ENCODE measurements around the gene GOLGA6L9. TPM values are rescaled to one million over a fixed set of nuclear protein-coding genes. Genes with fewer than 3 reads are reported as not detected.
"Not testable (repeated sequence)": the region's sequence is repeated elsewhere in the genome, so short reads cannot be mapped to it uniquely, and the experiment has no call there.

GOLGA6L9 gene
- total RNA-seq (2014; rRNA removed; shearing (Covaris generic)) (0.76 and 1.1 TPM in 2 replicates), polyA plus RNA-seq (2016; fragmentation: Nextera tagmentation; extraction: Ambion mirVana) (0.44 and 0.65 TPM in 2 replicates)

DNA sequence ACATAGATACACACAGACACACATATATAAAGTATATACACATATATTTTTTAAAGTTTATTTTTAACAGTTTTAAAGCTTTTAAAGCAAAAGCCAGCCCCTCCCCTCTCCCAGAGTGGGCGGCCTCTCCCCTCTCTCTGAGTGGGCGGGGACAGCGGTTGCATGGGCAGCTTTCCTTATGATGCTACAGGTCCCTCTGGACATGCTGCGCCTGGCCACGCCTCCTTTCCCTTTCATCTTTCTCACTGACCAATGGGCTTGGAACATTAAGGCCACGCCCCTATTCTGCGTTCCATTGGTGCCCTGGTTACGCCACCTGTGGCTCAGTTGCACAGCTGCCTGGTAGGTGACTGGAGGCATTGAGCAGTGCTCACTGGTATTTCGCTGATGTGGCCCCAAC lies at the start of gene GOLGA6L9:
Gene GOLGA6L9 (plus strand): TSS at position 124 of the 400 bp plus-strand sequence. CDS start 264 bp downstream, at position 388.
- H3K9me2 ChIP-seq (ENCODE audit: insufficient read depth); H3K79me2 ChIP-seq (ENCODE audit: insufficient read depth); H3K4me1 ChIP-seq (ENCODE audit: insufficient read depth); H3K9me3 ChIP-seq (ENCODE audit: low read depth); DNase-seq; H3K27ac ChIP-seq; H3F3A ChIP-seq (ENCODE audit: insufficient read depth); H3K4me3 ChIP-seq; in situ Hi-C loops (cut with MboI); H3K27me3 ChIP-seq (replicated peaks; ENCODE audit: insufficient read depth); H3K4me2 ChIP-seq (ENCODE audit: unreplicated experiment); H3K36me3 ChIP-seq (ENCODE audit: low read depth); H2AFZ ChIP-seq; H4K20me1 ChIP-seq (ENCODE audit: insufficient read depth); H3K9ac ChIP-seq: not testable (repeated sequence)
- WGBS, 2 experiments (ENCODE audit: low coverage in 1 of 2, low lambda C conversion rate in 2 of 2, missing lambda C conversion rate in 2 of 2), result 94 to 96% methylated on average over 7 to 8 of the region's 9 CpGs

DNA sequence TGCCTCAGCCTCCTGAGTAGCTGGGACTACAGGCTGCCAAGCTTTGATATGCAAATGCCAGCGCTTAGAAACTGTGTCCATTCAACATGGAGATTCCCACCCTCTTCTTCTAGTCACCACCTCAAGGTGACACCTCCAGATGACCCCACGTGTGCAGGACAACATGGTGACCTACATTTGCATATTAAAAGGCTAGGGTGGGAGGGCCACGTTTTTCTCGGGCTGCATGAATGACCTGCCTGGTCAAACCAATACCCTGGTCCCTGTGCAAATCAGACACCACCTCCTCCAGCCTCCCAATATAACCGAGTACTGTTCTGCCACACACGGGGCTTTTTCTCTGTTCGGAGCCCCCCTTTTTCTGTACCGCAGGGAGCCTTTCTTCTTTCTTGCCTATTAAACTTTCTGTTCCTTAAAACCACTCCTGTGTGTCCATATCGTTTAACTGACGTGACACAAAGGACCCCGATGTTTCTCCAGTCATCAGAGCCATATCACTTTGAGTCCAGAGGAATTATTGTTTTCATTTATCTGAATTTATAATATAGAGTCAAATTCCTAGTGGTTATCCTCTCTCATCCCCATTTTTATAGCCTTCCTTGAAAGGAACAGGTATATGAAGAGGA lies 48.2 kb upstream of the GOLGA6L9 start:
- H3K9me2 ChIP-seq (ENCODE audit: insufficient read depth); H3K4me2 ChIP-seq (ENCODE audit: unreplicated experiment); H3K9ac ChIP-seq; H3K27ac ChIP-seq; H3K4me1 ChIP-seq (ENCODE audit: insufficient read depth); H3K27me3 ChIP-seq (replicated peaks; ENCODE audit: insufficient read depth); H3K79me2 ChIP-seq (ENCODE audit: insufficient read depth); H3F3A ChIP-seq (ENCODE audit: insufficient read depth); H4K20me1 ChIP-seq (ENCODE audit: insufficient read depth); H2AFZ ChIP-seq; in situ Hi-C loops (cut with MboI); H3K36me3 ChIP-seq (ENCODE audit: low read depth); DNase-seq; H3K4me3 ChIP-seq; H3K9me3 ChIP-seq (ENCODE audit: low read depth): not testable (repeated sequence)
- 71 to 72% methylated on average over 9 to 11 of the region's 11 CpGs for whole genome bisulfite sequencing, 2 experiments (ENCODE audit: low coverage in 1 of 2, low lambda C conversion rate in 2 of 2, missing lambda C conversion rate in 2 of 2)

DNA sequence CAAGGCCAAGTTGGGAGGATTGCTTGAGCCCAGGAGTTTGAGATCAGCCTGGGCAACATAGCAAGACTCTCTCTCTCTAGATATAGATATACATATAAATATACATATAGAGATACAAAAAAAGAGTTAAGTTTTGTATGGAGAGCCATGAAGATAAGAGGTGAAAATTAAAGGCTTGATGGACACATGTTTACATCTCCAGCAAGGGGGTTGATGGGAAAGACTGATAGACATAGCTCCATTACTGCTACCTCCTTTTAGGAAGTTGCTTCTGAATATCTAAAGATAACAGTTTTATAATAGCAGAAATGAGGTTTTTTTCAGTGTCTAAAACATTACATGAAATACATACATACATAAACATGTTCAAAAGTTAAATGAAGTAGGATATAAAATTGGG lies 42.4 kb upstream of the GOLGA6L9 start:
- H3K9ac ChIP-seq; H3K79me2 ChIP-seq (ENCODE audit: insufficient read depth); H3K4me2 ChIP-seq (ENCODE audit: unreplicated experiment); DNase-seq; H3K9me2 ChIP-seq (ENCODE audit: insufficient read depth); H3K4me3 ChIP-seq; H3K36me3 ChIP-seq (ENCODE audit: low read depth); H2AFZ ChIP-seq; H3K4me1 ChIP-seq (ENCODE audit: insufficient read depth); H4K20me1 ChIP-seq (ENCODE audit: insufficient read depth); H3K9me3 ChIP-seq (ENCODE audit: low read depth); H3F3A ChIP-seq (ENCODE audit: insufficient read depth); H3K27me3 ChIP-seq (replicated peaks; ENCODE audit: insufficient read depth); H3K27ac ChIP-seq; in situ Hi-C loops (cut with MboI): not testable (repeated sequence)

DNA sequence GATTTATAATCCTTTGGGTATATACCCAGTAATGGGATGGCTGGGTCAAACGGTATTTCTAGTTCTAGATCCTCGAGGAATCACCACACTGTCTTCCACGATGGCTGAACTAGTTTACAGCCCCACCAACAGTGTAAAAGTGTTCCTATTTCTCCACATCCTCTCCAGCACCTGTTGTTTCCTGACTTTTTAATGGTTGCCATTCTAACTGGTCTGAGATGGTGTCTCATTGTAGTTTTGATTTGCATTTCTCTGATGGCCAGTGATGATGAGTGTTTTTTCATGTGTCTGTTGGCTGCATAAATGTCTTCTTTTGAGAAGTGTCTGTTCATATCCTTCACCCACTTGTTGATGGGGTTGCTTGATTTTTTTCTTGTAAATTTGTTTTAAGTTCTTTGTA lies 39.5 kb upstream of the GOLGA6L9 start:
- DNase-seq; H3K9me2 ChIP-seq (ENCODE audit: insufficient read depth); H3K27me3 ChIP-seq (replicated peaks; ENCODE audit: insufficient read depth); H3K4me2 ChIP-seq (ENCODE audit: unreplicated experiment); H3F3A ChIP-seq (ENCODE audit: insufficient read depth); H3K9ac ChIP-seq; H4K20me1 ChIP-seq (ENCODE audit: insufficient read depth); H3K4me1 ChIP-seq (ENCODE audit: insufficient read depth); H3K36me3 ChIP-seq (ENCODE audit: low read depth); H2AFZ ChIP-seq; H3K9me3 ChIP-seq (ENCODE audit: low read depth); H3K79me2 ChIP-seq (ENCODE audit: insufficient read depth); H3K4me3 ChIP-seq; H3K27ac ChIP-seq; in situ Hi-C loops (cut with MboI): not testable (repeated sequence)
- WGBS, 2 experiments (ENCODE audit: low coverage in 1 of 2, low lambda C conversion rate in 2 of 2, missing lambda C conversion rate in 2 of 2), result 89 to 91% methylated on average over 3 of the region's 3 CpGs

DNA sequence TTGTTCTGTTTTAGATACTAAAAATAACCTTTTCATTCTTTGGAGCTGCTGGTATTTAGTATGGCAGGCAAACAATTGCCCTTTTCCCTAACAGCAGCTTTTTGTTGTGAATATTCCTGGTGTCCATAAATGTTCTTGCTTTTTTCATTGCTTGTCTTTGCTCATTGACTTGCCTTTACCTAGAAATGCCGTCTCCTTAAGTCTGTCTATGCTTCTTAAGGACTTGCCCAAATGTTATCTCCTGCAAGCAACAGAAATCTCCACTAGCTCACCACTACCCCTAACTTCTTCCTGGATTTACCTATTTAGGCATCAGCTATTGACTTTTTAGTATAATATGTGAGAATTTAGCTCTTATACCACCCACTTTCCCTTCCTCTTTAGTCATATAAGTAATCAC lies 37.5 kb upstream of the GOLGA6L9 start:
- H3K4me1 ChIP-seq (ENCODE audit: insufficient read depth), result peaks cover 11% of the 10 kb centered on the region
- H3K36me3 ChIP-seq (ENCODE audit: low read depth); H3K27me3 ChIP-seq (replicated peaks; ENCODE audit: insufficient read depth); H3K9me2 ChIP-seq (ENCODE audit: insufficient read depth); H4K20me1 ChIP-seq (ENCODE audit: insufficient read depth); H3K4me3 ChIP-seq; H3K9ac ChIP-seq; H3K79me2 ChIP-seq (ENCODE audit: insufficient read depth); H3F3A ChIP-seq (ENCODE audit: insufficient read depth); H2AFZ ChIP-seq; DNase-seq; H3K9me3 ChIP-seq (ENCODE audit: low read depth); H3K27ac ChIP-seq; H3K4me2 ChIP-seq (ENCODE audit: unreplicated experiment); in situ Hi-C loops (cut with MboI): not testable (repeated sequence)
- WGBS, 2 experiments (ENCODE audit: low coverage in 1 of 2, low lambda C conversion rate in 2 of 2, missing lambda C conversion rate in 2 of 2), result 89 to 93% methylated on average over 1 of the region's 1 CpG

Measured in GM23248 (cell line).